GM12878 (cell line): ENCODE results near the gene CFLAR. TPM values are rescaled to one million over a fixed set of nuclear protein-coding genes. Genes with fewer than 3 reads are reported as not detected.

Experiments
- BCL11A ChIP-seq: IDR thresholded peaks from 2 replicates; pipeline ENCODE4 v1.6.1; 2011; ENCODE audit warnings: low read depth, low read length
- BCL3 ChIP-seq: IDR thresholded peaks from 2 replicates; pipeline ENCODE4 v1.6.1; 2011; ENCODE audit warnings: borderline replicate concordance, low read depth, mild to moderate bottlenecking, moderate library complexity, low read length; ENCODE audit not compliant: insufficient read depth, poor library complexity, severe bottlenecking
- BCLAF1 ChIP-seq: fragments of 450-650 bp; IDR thresholded peaks from 2 replicates; pipeline ENCODE4 v1.6.1; 2017; ENCODE audit warnings: antibody characterized with exemption, mild to moderate bottlenecking, moderate library complexity
- BMI1 ChIP-seq: fragments of 450-650 bp; IDR thresholded peaks from 2 replicates; pipeline ENCODE4 v1.6.1; 2016; ENCODE audit warnings: mild to moderate bottlenecking, moderate library complexity, borderline replicate concordance
- CHD1 ChIP-seq: IDR thresholded peaks from 2 replicates; pipeline ENCODE4 v1.6.1; 2012; ENCODE audit warnings: low read depth, low read length, improper control_type of control experiment
- CREM ChIP-seq: IDR thresholded peaks from 2 replicates; pipeline ENCODE4 v1.6.1; 2014; ENCODE audit warnings: antibody characterized with exemption, low read depth
- NBN ChIP-seq: fragments of 450-650 bp; IDR thresholded peaks from 2 replicates; pipeline ENCODE4 v1.6.1; 2016
- NFYB ChIP-seq: IDR thresholded peaks from 2 replicates; pipeline ENCODE4 v1.6.1; 2011; ENCODE audit warnings: low read depth, mild to moderate bottlenecking, low read length, improper control_type of control experiment, moderate library complexity; ENCODE audit not compliant: insufficient read depth
- NRF1 ChIP-seq: conservative IDR thresholded peaks from 2 replicates; pipeline ENCODE4 v1.6.1; 2011; ENCODE audit warnings: mild to moderate bottlenecking, low read depth, low read length, improper control_type of control experiment
- POU2F2 ChIP-seq: IDR thresholded peaks from 3 replicates; pipeline ENCODE4 v1.6.1; 2011; ENCODE audit warnings: low read depth, mild to moderate bottlenecking, low read length, borderline replicate concordance
- RELB ChIP-seq: fragments of 450-650 bp; IDR thresholded peaks from 2 replicates; pipeline ENCODE4 v1.6.1; 2017; ENCODE audit warnings: low read depth, mild to moderate bottlenecking, moderate library complexity
- SKIL ChIP-seq: fragments of 450-650 bp; IDR thresholded peaks from 2 replicates; pipeline ENCODE4 v1.6.1; 2017; ENCODE audit warnings: mild to moderate bottlenecking, low read depth, inconsistent platforms; ENCODE audit not compliant: poor library complexity, severe bottlenecking
- TCF12 ChIP-seq: IDR thresholded peaks from 2 replicates; pipeline ENCODE4 v1.6.1; 2011; ENCODE audit warnings: low read depth, mild to moderate bottlenecking, low read length
- TCF3 ChIP-seq: IDR thresholded peaks from 2 replicates; pipeline ENCODE4 v1.6.1; 2012; ENCODE audit warnings: low read depth, mild to moderate bottlenecking, low read length, borderline replicate concordance; ENCODE audit not compliant: insufficient read depth
- ZBED1 ChIP-seq: IDR thresholded peaks from 2 replicates; pipeline ENCODE4 v1.6.1; 2016; ENCODE audit warnings: borderline replicate concordance
- polyA plus RNA-seq, 11 experiments: library from polyadenylated mRNA; depleted of rRNA in 4 of 11; unstranded in 6 of 11; stranded (reverse) in 5 of 11; fragments of >200 nt; fragmentation: Nextera tagmentation in 4 of 11; fragmentation: Illumina TruSeq in 1 of 11; extraction: Ambion mirVana in 4 of 11; extraction: Trizol in 1 of 11; gene quantifications; 1 replicate in 1 of 11; 2 replicates in 10 of 11; pipeline versions ENCODE4 v1.2.1 to v1.2.3, GENCODE V29; 2011 to 2016; ENCODE audit warnings: inconsistent platforms in 2 of 11, missing spikeins in 2 of 11, low read depth in 1 of 11
- total RNA-seq, 4 experiments: library from RNA; depleted of rRNA in 3 of 4; stranded (reverse); fragments of >200 nt in 3 of 4; fragmentation: Illumina TruSeq in 1 of 4; extraction: Trizol in 1 of 4; gene quantifications; 2 replicates each; pipeline versions ENCODE4 v1.2.1 to v1.2.3, GENCODE V29; 2013 to 2021
- TF ChIP-seq, protein P1 (sequence below): IDR thresholded peaks from 2 replicates; pipeline ENCODE4 v1.6.1; 2011; ENCODE audit warnings: borderline replicate concordance, low read depth, mild to moderate bottlenecking, moderate library complexity, mixed read lengths, low read length; ENCODE audit not compliant: insufficient read depth; ENCODE audit errors: extremely low read length
- TF ChIP-seq, protein P2 (sequence below): fragments of 450-650 bp; formaldehyde crosslinking; IDR thresholded peaks from 2 replicates; pipeline ENCODE4 v1.4.0; 2020; ENCODE audit warnings: mild to moderate bottlenecking, moderate library complexity

The CFLAR gene
- total and polyA plus RNA-seq, 10 of the 15 experiments (the other 5 are each of a cell fraction or from before 2014, with no cell fraction given): 80.6 to 181 (median 101) TPM

- TF ChIP-seq, protein P1, sequence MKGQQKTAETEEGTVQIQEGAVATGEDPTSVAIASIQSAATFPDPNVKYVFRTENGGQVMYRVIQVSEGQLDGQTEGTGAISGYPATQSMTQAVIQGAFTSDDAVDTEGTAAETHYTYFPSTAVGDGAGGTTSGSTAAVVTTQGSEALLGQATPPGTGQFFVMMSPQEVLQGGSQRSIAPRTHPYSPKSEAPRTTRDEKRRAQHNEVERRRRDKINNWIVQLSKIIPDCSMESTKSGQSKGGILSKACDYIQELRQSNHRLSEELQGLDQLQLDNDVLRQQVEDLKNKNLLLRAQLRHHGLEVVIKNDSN: no peak
- TF ChIP-seq SKIL (no peak), NRF1 (no peak), RELB (peak; percentile 48; the same call in 1 of the 2 replicates), TCF3 (0 out of 2 replicates have a peak, but pooled peaks have one; percentile 36), NFYB (no peak), NBN (no peak), POU2F2 (no peak), BMI1 (no peak), CREM (peak; percentile 76), BCL11A (peak; percentile 57; the same call in 1 of the 2 replicates), BCLAF1 (no peak), BCL3 (peak; percentile 73), CHD1 (no peak), ZBED1 (peak; percentile 84), TCF12 (0 out of 2 replicates have a peak, but pooled peaks have one; percentile 13)
- TF ChIP-seq, protein P2, sequence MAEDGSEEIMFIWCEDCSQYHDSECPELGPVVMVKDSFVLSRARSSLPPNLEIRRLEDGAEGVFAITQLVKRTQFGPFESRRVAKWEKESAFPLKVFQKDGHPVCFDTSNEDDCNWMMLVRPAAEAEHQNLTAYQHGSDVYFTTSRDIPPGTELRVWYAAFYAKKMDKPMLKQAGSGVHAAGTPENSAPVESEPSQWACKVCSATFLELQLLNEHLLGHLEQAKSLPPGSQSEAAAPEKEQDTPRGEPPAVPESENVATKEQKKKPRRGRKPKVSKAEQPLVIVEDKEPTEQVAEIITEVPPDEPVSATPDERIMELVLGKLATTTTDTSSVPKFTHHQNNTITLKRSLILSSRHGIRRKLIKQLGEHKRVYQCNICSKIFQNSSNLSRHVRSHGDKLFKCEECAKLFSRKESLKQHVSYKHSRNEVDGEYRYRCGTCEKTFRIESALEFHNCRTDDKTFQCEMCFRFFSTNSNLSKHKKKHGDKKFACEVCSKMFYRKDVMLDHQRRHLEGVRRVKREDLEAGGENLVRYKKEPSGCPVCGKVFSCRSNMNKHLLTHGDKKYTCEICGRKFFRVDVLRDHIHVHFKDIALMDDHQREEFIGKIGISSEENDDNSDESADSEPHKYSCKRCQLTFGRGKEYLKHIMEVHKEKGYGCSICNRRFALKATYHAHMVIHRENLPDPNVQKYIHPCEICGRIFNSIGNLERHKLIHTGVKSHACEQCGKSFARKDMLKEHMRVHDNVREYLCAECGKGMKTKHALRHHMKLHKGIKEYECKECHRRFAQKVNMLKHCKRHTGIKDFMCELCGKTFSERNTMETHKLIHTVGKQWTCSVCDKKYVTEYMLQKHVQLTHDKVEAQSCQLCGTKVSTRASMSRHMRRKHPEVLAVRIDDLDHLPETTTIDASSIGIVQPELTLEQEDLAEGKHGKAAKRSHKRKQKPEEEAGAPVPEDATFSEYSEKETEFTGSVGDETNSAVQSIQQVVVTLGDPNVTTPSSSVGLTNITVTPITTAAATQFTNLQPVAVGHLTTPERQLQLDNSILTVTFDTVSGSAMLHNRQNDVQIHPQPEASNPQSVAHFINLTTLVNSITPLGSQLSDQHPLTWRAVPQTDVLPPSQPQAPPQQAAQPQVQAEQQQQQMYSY: no peak
Observed at GRCh38 chr2:201132518-201132917, 16.6 kb downstream of the CFLAR start (continued).
